ENCODE data around the gene DENND4A. TPM values are rescaled to one million over a fixed set of nuclear protein-coding genes. Genes with fewer than 3 reads are reported as not detected.
"Not testable (repeated sequence)": the region's sequence is repeated elsewhere in the genome, so short reads cannot be mapped to it uniquely, and the experiment has no call there.

Gene DENND4A
- total RNA-seq, 2 donors from 2014 or later = 48.2 to 61.2 TPM

- no peak overlapping the region for H3K4me3 Mint-ChIP-seq
- H3K36me3 Mint-ChIP-seq (ENCODE audit: low read depth) = no peaks in the 10 kb centered on the region
- H3K4me1 Mint-ChIP-seq = no peaks in the 10 kb centered on the region
- no peak for ATAC-seq (replicated peaks)
- H3K9me3 Mint-ChIP-seq = no peaks in the 10 kb centered on the region
- no peaks in the 10 kb centered on the region for H3K27me3 Mint-ChIP-seq
- H3K27ac Mint-ChIP-seq = no peak overlapping the region
Observed at GRCh38 chr15:65618560-65619109, 173.5 kb downstream of the DENND4A start.

- H3K36me3 Mint-ChIP-seq (ENCODE audit: low read depth); H3K27me3 Mint-ChIP-seq; H3K4me1 Mint-ChIP-seq; H3K27ac Mint-ChIP-seq; H3K9me3 Mint-ChIP-seq; H3K4me3 Mint-ChIP-seq; ATAC-seq (replicated peaks): not testable (repeated sequence)
Observed at GRCh38 chr15:65615887-65616286, 176.2 kb downstream of the DENND4A start.

GRCh38 chr15:65612949-65613744 is 178.9 kb downstream of the DENND4A start:
- Mint-ChIP-seq H3K27me3 (no peaks in the 10 kb centered on the region), H3K4me3 (no peak overlapping the region), H3K4me1 (peaks cover 13% of the 10 kb centered on the region), H3K36me3 (ENCODE audit: low read depth) (no peaks in the 10 kb centered on the region), H3K27ac (peak overlapping the region; percentile 98), H3K9me3 (no peaks in the 10 kb centered on the region)
- ATAC-seq (replicated peaks) = no peak

- Mint-ChIP-seq H3K4me3 (peak overlapping the region; percentile 97), H3K27ac (peak overlapping the region; percentile 98), H3K36me3 (ENCODE audit: low read depth) (peaks cover under 1% of the 10 kb centered on the region), H3K9me3 (no peaks in the 10 kb centered on the region), H3K4me1 (peaks cover 13% of the 10 kb centered on the region), H3K27me3 (no peaks in the 10 kb centered on the region)
- peak; percentile 13 for ATAC-seq (replicated peaks)
Observed at GRCh38 chr15:65612616-65612946, 179.5 kb downstream of the DENND4A start.

GRCh38 chr15:65611888-65612615 is 180.0 kb downstream of the DENND4A start:
- peak overlapping the region; percentile 97 for H3K4me3 Mint-ChIP-seq
- peaks cover 13% of the 10 kb centered on the region for H3K4me1 Mint-ChIP-seq
- no peaks in the 10 kb centered on the region for H3K27me3 Mint-ChIP-seq
- no peaks in the 10 kb centered on the region for H3K9me3 Mint-ChIP-seq
- H3K27ac Mint-ChIP-seq = peak overlapping the region; percentile 98
- ATAC-seq (replicated peaks) = no peak
- peaks cover 6% of the 10 kb centered on the region for H3K36me3 Mint-ChIP-seq (ENCODE audit: low read depth)

- ATAC-seq (replicated peaks) = peak; percentile 99
- peak within 1 kb of the TSS; percentile 97 for H3K4me3 Mint-ChIP-seq
- peaks cover 13% of the 10 kb centered on the region for H3K4me1 Mint-ChIP-seq
- H3K27ac Mint-ChIP-seq = peak within 1 kb of the TSS; percentile 98
- no peaks in the 10 kb centered on the region for H3K27me3 Mint-ChIP-seq
- H3K9me3 Mint-ChIP-seq = no peaks in the 10 kb centered on the region
- H3K36me3 Mint-ChIP-seq (ENCODE audit: low read depth) = peaks cover 13% of the 10 kb centered on the region
Observed at GRCh38 chr15:65610871-65611718, 181.0 kb downstream of the DENND4A start, which contains the start of gene INTS14. TSS of gene INTS14 (minus strand) at chr15:65611131. CDS start at chr15:65607380, 3,751 bp downstream.

Other genes starting within 250 kb of the DENND4A start
- gene INTS14, start 181.2 kb downstream of the DENND4A start, total RNA-seq = 10 to 100 TPM; 40.0 to 77.6 TPM
- gene SLC24A1, start 170.4 kb downstream of the DENND4A start, total RNA-seq = 1 to 10 TPM; 2.9 to 3.3 TPM
- gene RAB11A, start 77.2 kb upstream of the DENND4A start, total RNA-seq = 100 to 1,000 TPM; 108 to 143 TPM

Data from activated T-helper 17 cell treated with anti-CD3 and anti-CD28 coated beads, Interleukin-2, amount 50 U/mL, for 72 hours (primary cell).